Measurements from ENCODE around the gene TTK.

The TTK gene

DNA sequence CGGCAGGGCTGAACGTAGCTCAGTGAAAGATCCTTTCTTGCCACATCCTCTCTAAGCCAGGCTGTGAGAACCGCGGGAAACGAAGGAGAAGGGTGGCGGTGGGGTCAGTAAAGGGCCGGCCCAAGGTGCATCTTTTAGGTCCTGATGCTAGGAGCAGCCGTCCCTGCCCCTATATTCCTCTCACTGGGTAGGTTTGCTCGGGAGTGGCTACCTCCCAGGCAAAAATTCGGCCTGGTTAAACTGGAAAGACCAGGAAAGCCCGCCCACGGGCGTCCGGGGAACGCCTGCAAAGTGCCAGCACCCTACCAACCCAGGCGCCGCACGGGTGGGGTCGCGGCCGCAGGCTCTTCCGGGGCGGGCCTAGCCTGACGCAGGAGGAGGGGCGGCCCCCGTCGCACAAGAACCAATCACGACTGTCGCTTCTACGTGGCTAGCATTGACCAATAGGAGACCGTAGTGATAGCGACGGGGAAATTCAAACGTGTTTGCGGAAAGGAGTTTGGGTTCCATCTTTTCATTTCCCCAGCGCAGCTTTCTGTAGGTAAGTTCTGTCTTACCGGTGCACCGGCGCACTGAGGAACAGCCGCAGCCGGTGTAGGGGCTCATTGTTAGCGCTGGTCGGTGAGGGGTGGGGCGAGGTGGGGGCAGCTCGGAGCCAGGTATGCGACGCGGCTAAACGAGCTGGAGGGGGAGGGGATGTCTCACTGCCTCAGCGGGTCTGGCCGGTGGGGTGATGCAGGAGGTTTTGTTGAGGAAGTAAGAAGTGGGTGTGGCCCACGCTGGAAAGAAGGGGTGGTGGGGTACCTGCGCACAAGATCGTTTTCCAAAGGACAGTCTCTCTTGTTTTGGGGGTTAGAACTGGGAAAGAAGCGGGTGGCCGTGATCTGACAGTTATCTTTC lies at the start of gene TTK:
TTK (plus strand) TSS at position 477 of the 900 bp plus-strand sequence. CDS start 1,195 bp downstream, outside the sequence.
- DNase-seq = peak; percentile 92

DNA sequence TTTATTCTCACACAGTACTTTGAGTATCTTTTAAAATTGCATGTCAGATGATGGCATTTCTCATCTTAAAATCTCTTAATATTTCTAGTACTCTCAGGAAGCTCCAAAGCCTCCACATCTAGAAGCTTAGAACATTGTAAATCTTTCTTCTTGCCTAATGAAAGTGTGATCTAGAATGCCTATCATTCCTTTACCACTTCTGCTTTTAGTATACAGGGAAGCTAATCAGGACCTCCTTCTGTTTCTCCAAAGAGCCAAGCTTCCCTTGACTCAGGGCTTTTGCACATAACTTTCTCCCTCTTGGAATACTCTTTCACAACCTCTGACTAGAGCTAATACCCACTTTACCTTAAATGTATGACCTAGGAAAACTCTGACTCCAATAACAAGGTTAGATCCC lies 49.6 kb upstream of the TTK start:
- no peak for DNase-seq

DNA sequence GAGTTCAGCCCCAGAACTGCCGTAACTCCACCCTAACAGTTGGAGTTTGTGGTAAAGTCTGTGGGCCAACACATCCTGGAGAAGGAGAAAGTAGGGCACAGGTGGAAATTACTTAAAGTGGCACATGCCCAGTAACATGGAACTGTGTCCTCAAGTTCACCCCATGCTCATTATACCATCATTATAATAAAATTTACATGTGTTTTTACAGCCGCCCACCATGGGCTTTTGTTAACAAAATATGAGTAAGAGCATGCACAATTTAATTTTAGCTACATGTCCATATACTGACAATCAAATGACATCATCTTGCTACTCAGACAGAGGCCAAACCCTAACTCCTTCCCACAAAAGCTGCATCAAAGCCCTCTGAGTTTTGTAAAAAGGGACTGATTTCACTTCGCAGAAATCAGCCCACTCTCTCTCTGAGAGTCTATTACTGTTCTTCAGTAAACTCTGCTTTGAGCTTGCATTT lies 39.8 kb upstream of the TTK start:
- no peak for DNase-seq

GRCh38 chr6:79967178-79967577 lies 37.3 kb upstream of the TTK start:
- DNase-seq = no peak

DNA sequence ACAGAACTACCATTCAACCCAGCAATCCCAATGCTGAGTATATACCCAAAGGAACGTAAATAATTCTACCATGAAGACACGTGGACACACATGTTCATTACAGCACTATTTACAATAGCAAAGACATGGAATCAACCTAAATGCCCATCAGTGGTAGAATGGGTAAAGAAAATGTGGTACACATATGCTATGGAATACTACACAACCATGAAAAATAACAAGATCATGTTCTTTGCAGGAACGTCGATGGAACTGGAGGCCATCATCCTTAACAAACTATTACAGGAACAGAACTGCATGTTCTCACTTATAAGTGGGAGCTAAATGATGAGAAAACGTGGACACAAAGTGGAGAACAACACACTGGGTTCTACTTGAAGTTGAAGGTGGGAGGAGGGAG lies 34.7 kb upstream of the TTK start:
- DNase-seq = no peak

DNA sequence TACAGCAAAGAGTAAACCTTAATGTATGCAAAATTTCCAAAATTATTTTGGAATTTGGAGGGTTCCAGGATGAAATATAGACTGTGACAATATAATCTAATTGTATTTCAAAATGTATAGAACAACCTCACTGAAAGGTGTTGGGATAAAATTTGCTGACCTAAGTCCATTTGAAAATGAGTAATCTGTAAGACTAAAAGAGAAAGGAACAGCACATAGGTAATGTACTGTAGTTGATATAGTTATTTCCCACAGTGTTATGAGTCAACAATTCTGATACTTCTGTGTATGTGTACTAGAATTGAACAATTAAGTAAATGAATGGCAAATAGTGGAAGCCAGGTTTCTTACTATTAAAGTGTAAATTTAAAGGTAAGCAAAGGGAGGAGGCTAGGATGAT lies 33.3 kb upstream of the TTK start:
- no peak for DNase-seq

GRCh38 chr6:79981652-79982051 lies 22.8 kb upstream of the TTK start:
- DNase-seq = no peak

DNA sequence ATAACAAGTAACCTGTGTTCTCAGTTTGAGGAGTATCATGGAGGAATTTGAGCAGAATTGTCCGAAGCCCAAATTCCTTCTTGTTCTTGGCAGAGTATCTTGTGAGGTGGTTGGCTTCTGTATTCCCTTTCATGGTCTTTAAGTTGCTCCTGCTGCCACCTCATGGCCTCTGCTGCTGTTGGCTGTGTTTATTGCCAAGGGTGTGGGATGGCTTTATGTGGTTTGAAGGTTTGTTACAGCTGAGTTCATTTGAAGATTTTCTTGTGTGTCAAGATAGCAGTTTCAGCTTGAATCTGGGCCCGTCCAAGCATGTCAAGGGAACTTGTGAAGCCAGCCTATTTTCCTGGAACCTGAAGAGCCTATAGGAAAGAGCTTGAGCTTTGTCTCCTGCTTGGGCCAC lies 20.2 kb upstream of the TTK start:
- no peak for DNase-seq

GRCh38 chr6:79985128-79985527 lies 19.3 kb upstream of the TTK start:
- no peak for DNase-seq

- no peak for DNase-seq
Measured at GRCh38 chr6:79989641-79990040, 14.8 kb upstream of the TTK start.

GRCh38 chr6:79993012-79993910 lies 11.2 kb upstream of the TTK start:
- DNase-seq = no peak

DNA sequence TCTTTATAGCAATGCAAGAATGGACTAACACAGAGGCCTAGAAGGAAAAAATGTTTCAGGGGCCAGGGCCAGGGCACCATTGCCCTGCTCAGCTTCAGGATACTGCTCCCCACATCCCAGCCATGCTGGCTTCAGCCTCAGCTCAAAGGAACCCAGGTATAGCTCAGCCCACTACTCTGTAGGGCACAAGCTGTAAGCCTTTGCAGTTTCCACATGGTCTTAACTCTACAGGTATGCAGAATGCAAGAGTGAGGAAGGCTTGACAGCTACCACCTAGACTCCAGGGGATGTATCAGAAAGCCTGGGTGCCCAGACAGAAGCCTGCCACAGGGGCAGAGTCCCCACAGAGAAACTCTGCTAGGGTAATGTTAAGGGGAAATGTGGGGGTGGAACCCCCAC lies 10.5 kb upstream of the TTK start:
- no peak for DNase-seq

- DNase-seq = no peak
Measured at GRCh38 chr6:79997728-79998127, 6.7 kb upstream of the TTK start.

DNA sequence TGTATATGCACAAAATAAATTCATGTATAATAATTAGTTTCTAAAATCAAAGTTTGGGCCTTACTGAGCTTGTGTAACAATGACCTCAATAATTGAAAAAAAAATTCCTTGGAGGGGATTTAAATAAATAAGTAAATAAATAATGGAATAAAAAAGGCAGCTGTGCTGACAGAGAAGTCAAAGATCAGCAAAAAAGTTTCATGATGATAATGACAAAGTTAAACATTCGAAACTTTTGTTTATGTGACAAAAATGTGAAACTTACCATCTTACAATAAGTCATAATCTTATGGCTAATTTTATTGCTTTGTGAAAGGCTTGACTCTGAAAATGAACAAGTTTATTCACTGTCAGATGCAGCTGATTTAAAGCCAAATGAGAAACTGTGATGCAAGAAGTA lies 3.1 kb upstream of the TTK start:
- DNase-seq = no peak

DNA sequence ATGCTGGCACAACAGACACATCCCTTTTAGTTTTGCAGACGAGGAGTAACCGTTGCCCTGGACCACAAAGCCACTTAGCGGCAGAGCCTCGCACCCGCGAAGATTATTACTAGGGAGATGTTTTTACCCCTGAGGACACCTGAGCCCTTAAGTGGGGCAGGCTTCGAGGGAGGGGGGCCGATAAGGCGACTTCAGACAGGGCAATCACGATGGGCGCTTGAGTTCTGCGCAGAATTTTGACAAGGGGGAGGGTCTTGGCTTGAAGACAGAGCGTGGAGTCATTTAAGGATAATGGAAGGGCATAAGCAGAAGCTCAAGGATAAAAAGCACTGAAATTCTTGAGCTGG lies 650 bp upstream of the TTK start:
- peak; percentile 31 for DNase-seq

- no peak for DNase-seq
Measured at GRCh38 chr6:80005406-80005805, 957 bp downstream of the TTK start.

DNA sequence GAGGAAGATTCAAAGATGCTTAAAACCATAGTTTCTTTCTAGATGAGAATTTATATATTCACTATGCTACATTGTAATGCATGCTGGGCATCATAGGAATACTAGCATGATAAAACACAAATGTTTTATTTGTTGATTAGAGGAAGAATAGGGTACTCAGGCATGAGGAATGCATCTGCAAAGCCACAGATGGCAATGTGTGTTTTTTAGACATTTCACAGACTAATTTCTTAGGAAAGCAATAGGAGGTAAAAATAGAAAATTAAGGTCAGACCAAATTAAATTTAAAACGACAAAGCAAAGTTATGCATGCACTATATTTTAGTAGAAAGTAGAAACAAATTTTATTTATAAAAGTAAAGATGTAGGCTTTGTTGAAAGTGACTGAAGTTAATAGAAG lies 2.1 kb downstream of the TTK start:
- DNase-seq = no peak

DNA sequence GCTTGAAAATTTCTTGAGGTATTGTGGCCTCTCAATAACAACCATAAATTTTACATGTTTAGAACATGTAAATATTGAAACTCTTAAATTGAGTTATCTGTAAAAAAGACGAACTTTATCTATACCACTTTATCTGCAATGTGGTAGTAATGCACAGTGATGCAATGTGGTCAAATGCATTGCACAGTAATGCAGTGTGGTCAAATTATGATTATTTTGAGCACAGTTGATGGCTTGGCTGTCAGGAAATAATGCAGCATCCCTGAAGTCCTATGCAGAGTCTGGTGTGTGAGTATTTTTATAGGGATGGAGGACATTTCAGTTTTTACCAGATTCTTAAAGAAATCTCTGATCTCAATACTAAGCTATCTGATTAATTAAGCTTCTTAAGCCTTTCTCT lies 5.1 kb downstream of the TTK start:
- no peak for DNase-seq

DNA sequence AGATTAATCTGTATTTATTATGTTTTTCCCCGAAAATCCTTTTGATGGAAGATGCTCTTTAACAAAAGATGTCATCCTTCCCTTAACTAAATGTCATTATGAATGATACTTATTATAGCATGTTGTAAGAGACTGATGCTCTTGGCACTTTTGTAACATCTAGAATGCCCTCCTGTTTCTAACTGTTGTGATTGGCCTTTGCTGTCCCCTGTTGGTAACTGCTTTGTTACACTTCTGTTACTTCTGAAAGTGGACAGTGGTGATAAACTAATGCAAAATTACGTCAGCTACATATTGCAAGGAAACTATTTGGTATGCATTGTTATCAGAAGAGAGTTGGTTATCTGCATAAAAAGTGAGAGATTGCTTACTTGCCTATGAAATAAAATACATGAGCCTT lies 5.8 kb downstream of the TTK start:
- no peak for DNase-seq

GRCh38 chr6:80015839-80016435 lies 11.5 kb downstream of the TTK start:
- DNase-seq = no peak

- no peak for DNase-seq
Measured at GRCh38 chr6:80020381-80021120, 16.1 kb downstream of the TTK start.

GRCh38 chr6:80021131-80021530 lies 16.7 kb downstream of the TTK start:
- no peak for DNase-seq

GRCh38 chr6:80021591-80021990 lies 17.1 kb downstream of the TTK start:
- DNase-seq = no peak
